HL-60 (cell line): ENCODE measurements around the gene TTC17.
A peak's percentile ranks its signal among the peaks of the same experiment; 100 is the strongest.

Experiments used
- DNase-seq, 2 experiments: peaks; one replicate each; pipeline ENCODE4 v3.0.0-alpha.2; 2010 to 2020; ENCODE audit warnings: low read depth in 1 of 2, low spot score in 1 of 2
- H3K27ac ChIP-seq: fragments of 250-450 bp; sonication (Bioruptor Pico); replicated peaks from 2 replicates; pipeline ENCODE4 v1.5.1; 2020; ENCODE audit warnings: mild to moderate bottlenecking, moderate library complexity
- H3K27me3 ChIP-seq: fragments of 250-450 bp; sonication (Bioruptor Pico); 2 replicates; pipeline ENCODE4 v1.5.1; 2021; ENCODE audit warnings: mild to moderate bottlenecking, moderate library complexity; ENCODE audit not compliant: insufficient read depth, poor library complexity, severe bottlenecking
- H3K4me3 ChIP-seq: replicated peaks from 2 replicates; pipeline ENCODE4 v1.5.1; 2011; ENCODE audit warnings: mild to moderate bottlenecking, control low read depth, low read length; ENCODE audit not compliant: insufficient read depth
- GABPA ChIP-seq: IDR thresholded peaks from 2 replicates; pipeline ENCODE4 v1.6.1; 2012; ENCODE audit warnings: low read depth
- POLR2AphosphoS5 ChIP-seq: IDR thresholded peaks from 2 replicates; pipeline ENCODE4 v1.6.1; 2012; ENCODE audit warnings: low read depth
- SPI1 ChIP-seq: IDR thresholded peaks from 2 replicates; pipeline ENCODE4 v1.6.1; 2012; ENCODE audit warnings: low read depth, mild to moderate bottlenecking, borderline replicate concordance
- TF ChIP-seq, protein P1 (sequence below): IDR thresholded peaks from one replicate; pipeline ENCODE4 v1.5.1; 2011; ENCODE audit warnings: low read length, control low read depth, inconsistent platforms; ENCODE audit not compliant: insufficient read depth
- TF ChIP-seq, protein P2 (sequence below): IDR thresholded peaks from 2 replicates; pipeline ENCODE4 v1.6.1; 2012; ENCODE audit warnings: low read depth; ENCODE audit not compliant: insufficient replicate concordance

TTC17 gene

DNA sequence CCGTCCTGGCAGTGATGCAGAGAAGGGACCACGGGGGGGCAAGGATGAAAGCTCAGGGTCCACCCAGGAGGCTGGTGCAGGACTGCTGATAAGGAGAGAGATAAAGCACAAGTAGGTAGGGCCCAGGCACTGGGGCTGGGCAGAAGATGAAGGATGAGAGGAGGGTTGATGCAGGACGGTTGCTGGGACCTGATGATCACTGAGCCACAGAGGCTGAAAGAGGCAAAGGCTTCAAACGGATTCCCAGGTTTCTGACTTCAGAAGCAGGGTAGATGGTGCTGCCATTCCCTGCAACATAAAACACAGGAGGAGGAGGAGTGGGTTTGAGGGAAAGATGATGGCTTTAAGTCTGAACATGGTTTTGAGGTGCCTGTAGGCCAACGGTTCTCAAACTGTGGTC is 148.5 kb downstream of the TTC17 start:
- DNase-seq = no peak
- Histone ChIP-seq H3K27ac (no peak overlapping the region), H3K4me3 (no peak overlapping the region), H3K27me3 (no peaks in the 10 kb centered on the region)
- TF ChIP-seq GABPA (no peak), SPI1 (no peak), POLR2AphosphoS5 (no peak)
- TF ChIP-seq, protein P1, sequence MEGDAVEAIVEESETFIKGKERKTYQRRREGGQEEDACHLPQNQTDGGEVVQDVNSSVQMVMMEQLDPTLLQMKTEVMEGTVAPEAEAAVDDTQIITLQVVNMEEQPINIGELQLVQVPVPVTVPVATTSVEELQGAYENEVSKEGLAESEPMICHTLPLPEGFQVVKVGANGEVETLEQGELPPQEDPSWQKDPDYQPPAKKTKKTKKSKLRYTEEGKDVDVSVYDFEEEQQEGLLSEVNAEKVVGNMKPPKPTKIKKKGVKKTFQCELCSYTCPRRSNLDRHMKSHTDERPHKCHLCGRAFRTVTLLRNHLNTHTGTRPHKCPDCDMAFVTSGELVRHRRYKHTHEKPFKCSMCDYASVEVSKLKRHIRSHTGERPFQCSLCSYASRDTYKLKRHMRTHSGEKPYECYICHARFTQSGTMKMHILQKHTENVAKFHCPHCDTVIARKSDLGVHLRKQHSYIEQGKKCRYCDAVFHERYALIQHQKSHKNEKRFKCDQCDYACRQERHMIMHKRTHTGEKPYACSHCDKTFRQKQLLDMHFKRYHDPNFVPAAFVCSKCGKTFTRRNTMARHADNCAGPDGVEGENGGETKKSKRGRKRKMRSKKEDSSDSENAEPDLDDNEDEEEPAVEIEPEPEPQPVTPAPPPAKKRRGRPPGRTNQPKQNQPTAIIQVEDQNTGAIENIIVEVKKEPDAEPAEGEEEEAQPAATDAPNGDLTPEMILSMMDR = no peak
- TF ChIP-seq, protein P2, sequence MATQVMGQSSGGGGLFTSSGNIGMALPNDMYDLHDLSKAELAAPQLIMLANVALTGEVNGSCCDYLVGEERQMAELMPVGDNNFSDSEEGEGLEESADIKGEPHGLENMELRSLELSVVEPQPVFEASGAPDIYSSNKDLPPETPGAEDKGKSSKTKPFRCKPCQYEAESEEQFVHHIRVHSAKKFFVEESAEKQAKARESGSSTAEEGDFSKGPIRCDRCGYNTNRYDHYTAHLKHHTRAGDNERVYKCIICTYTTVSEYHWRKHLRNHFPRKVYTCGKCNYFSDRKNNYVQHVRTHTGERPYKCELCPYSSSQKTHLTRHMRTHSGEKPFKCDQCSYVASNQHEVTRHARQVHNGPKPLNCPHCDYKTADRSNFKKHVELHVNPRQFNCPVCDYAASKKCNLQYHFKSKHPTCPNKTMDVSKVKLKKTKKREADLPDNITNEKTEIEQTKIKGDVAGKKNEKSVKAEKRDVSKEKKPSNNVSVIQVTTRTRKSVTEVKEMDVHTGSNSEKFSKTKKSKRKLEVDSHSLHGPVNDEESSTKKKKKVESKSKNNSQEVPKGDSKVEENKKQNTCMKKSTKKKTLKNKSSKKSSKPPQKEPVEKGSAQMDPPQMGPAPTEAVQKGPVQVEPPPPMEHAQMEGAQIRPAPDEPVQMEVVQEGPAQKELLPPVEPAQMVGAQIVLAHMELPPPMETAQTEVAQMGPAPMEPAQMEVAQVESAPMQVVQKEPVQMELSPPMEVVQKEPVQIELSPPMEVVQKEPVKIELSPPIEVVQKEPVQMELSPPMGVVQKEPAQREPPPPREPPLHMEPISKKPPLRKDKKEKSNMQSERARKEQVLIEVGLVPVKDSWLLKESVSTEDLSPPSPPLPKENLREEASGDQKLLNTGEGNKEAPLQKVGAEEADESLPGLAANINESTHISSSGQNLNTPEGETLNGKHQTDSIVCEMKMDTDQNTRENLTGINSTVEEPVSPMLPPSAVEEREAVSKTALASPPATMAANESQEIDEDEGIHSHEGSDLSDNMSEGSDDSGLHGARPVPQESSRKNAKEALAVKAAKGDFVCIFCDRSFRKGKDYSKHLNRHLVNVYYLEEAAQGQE = no peak

DNA sequence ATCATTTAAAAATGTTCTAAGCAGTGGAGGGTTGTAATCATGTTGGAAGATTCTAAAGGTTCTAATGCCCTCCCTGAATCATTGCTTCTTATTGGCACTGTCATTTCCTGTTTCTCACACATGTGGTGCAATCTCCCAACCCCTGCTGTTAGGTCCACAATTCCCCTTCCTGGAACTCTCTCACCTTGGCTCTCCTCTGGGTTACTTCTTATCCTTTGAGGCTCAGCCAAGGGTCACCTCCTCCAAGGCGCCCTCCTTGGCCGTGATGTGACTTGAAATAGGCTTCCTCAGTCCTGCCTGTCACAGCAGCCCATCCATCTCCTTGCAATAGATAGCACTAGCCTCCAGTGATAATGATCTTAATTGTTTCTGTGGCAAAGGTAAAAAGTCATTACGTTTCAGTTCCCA is 149.8 kb downstream of the TTC17 start:
- peak; percentile 27; the same call in 1 of the 2 replicates for TF ChIP-seq SPI1
- TF ChIP-seq, protein P2 = no peak
- peak in 1 of 2 experiments; percentile 47 for DNase-seq
- H3K27me3 ChIP-seq = peaks cover 3% of the 10 kb centered on the region
- H3K4me3 ChIP-seq = no peak overlapping the region
- H3K27ac ChIP-seq = no peak overlapping the region

DNA sequence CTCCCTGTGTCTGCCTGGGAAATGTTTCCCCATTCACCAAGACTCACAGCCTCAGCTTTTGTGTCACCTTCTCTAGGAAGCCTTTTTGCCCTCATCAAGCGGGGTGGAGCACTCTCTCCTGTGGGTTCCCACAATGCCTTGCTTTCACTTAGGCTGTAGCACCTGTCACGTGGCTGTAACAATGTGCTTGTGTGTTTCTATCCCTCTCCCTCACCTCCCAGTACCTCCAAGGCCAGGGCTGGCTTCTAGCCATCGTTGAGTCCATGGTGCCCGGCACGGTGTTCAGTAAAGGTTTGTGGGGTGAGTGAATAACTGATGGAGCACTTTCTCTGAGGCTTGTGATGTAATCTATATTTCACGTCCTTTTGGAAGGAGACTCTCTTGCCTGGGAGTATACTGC is 153.2 kb downstream of the TTC17 start:
- Histone ChIP-seq H3K27me3 (peaks cover 3% of the 10 kb centered on the region), H3K4me3 (no peak overlapping the region), H3K27ac (no peak overlapping the region)
- no peak for DNase-seq
- TF ChIP-seq POLR2AphosphoS5 (no peak), SPI1 (no peak), GABPA (no peak)
- TF ChIP-seq, protein P2 = no peak
- TF ChIP-seq, protein P1 = no peak
